Measurements from ENCODE around the gene DAB2IP. TPM values are rescaled to one million over a fixed set of nuclear protein-coding genes. Genes with fewer than 3 reads are reported as not detected.
A peak's percentile ranks its signal among the peaks of the same experiment; 100 is the strongest.

The DAB2IP gene
- total RNA-seq, 1 donor from 2014 or later: 71.6 TPM

DNA sequence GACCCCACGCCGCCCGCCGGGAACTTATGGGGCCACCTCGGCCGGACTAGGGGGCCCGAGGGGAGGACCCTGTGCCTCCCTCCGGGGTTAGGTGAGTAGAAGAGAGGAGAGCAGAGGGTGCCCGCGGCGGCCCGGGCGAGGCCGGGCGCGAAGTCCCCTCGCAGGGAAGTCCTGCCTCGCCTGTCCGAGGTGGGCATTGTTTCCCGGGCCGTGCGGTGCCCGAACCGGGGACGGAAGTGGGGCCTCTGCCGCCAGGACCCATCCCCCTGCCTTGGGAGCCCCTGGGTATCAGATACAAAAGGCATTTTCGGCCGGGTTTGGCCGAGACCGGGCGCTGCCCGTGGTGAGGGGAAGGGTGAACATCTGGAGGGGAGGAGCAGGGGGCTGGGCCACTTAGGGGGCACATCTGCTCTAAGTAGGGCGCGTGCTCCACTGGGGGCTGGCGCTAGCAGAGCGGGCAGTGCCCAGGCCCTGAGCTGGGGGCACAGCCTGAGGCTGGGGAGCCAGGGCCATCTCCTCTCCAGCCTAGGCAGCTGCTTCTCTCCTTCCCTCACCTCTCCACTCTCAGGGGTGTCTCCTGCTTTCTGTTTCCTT lies 48.2 kb downstream of the DAB2IP start:
- Histone ChIP-seq H3K27ac (peak overlapping the region; percentile 57 to 65), H3K4me3 (peak overlapping the region; percentile 72 to 79), H3K36me3 (no peaks in the 10 kb centered on the region), H3K4me1 (peaks cover 7 to 8% of the 10 kb centered on the region in 2 donors), H3K9me3 (no peaks in the 10 kb centered on the region), H3K27me3 (no peaks in the 10 kb centered on the region)
- DNase-seq (ENCODE audit: low spot score in 2 of 2): no peak
- TF ChIP-seq CTCF (IDR thresholded peaks at IDR 0.05): no peak
- intact Hi-C loops (cut with DNase I): loop anchor here (5.0 kb wide), 1 partner anchor 73 kb away; no protein-coding TSS in a partner anchor

DNA sequence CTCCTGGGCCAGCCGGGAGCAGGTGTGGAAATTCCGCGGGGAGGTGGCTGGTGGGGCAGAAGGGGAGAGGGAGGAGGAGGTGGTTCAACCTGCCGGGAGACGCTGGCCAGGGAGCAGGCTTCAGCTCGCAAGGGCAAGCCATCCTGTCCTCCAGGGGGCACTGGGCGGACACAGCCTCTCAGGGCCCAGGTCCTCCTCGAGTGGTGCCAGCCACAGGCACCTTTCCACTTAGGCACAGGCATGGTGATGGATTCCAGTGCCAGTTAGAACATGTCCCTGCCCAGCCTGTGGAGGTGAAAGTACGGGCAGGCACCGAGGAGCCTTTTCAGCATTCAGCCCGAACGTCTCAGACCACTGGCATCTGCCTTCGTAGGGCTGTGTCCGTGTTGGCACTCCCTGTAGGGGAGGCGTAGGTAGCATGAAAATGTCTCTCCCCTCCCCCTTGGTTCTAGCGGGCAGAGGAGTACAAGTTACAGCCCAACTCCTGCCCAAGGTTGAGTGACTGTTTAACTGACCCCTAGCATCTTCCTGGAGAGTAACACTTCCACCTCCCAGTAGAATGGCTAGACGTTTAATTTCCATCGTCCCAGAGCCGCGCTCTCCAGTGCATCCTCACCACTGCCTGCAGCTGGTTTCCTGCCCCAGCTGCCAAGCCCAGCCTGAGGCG lies 48.9 kb downstream of the DAB2IP start:
- Histone ChIP-seq H3K27ac (peak overlapping the region; percentile 57 to 65), H3K36me3 (no peaks in the 10 kb centered on the region), H3K27me3 (no peaks in the 10 kb centered on the region), H3K9me3 (no peaks in the 10 kb centered on the region), H3K4me3 (peak overlapping the region; percentile 72 to 79), H3K4me1 (peaks cover 7 to 8% of the 10 kb centered on the region in 2 donors)
- peak; percentile 55 to 73 (median 73) for TF ChIP-seq CTCF (IDR thresholded peaks at IDR 0.05)
- DNase-seq (ENCODE audit: low spot score in 2 of 2): peak in 1 of 2 donors; percentile 85
- intact Hi-C loops (cut with DNase I): loop anchor here (5.0 kb wide), 1 partner anchor 72 kb away; no protein-coding TSS in a partner anchor

DNA sequence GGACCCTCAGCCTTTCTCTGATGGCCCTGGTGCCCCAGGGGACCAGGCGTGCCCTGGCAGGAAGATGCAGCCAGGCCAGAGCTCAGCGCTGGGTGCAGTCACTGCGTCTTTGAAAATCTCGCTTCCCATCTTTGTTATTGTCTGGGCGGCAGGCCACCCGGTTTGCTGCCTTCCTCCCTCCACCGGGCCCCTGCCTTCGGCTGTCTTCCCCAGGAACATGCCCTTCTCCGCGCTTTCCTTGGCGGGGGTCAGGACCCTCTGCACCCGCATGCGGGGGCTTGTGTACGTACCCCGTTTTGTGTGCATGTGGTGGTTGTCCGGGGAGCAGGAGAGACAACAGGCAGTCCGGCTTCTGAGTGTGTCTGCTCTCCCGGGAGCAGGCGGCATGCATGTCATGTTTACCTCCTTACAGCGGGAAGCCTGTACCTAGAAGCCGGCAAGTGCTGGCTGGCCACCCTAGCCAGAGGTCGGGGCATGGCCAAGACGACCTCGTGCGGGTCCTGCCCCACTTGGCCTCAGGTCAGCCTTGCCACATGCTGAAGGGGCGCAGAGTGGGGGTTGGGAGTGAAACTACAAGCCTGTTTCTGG lies 49.5 kb downstream of the DAB2IP start:
- peak overlapping the region; percentile 72 to 79 for H3K4me3 ChIP-seq
- DNase-seq (ENCODE audit: low spot score in 2 of 2): no peak
- H3K4me1 ChIP-seq: peaks cover 7 to 8% of the 10 kb centered on the region in 2 donors
- intact Hi-C loops (cut with DNase I): loop anchor here (5.0 kb wide), 1 partner anchor 71 kb away; no protein-coding TSS in a partner anchor
- TF ChIP-seq CTCF (IDR thresholded peaks at IDR 0.05): no peak
- no peaks in the 10 kb centered on the region for H3K27me3 ChIP-seq
- no peaks in the 10 kb centered on the region for H3K36me3 ChIP-seq
- peak overlapping the region in 1 of 2 donors; percentile 15 for H3K27ac ChIP-seq
- H3K9me3 ChIP-seq: no peaks in the 10 kb centered on the region

GRCh38 chr9:121701736-121702261 lies 50.4 kb downstream of the DAB2IP start:
- DNase-seq (ENCODE audit: low spot score in 2 of 2): no peak
- no peaks in the 10 kb centered on the region for H3K36me3 ChIP-seq
- no peak for TF ChIP-seq CTCF (IDR thresholded peaks at IDR 0.05)
- H3K27me3 ChIP-seq: no peaks in the 10 kb centered on the region
- H3K4me1 ChIP-seq: peaks cover 7 to 8% of the 10 kb centered on the region in 2 donors
- intact Hi-C loops (cut with DNase I): loop anchor here (5.0 kb wide), 1 partner anchor 71 kb away; no protein-coding TSS in a partner anchor
- H3K9me3 ChIP-seq: no peaks in the 10 kb centered on the region
- H3K4me3 ChIP-seq: no peak overlapping the region
- H3K27ac ChIP-seq: no peak overlapping the region

GRCh38 chr9:121703014-121703734 lies 51.7 kb downstream of the DAB2IP start:
- Histone ChIP-seq H3K4me3 (no peak overlapping the region), H3K36me3 (no peaks in the 10 kb centered on the region), H3K27me3 (no peaks in the 10 kb centered on the region), H3K27ac (no peak overlapping the region), H3K4me1 (peaks cover 7 to 8% of the 10 kb centered on the region in 2 donors), H3K9me3 (no peaks in the 10 kb centered on the region)
- TF ChIP-seq CTCF (IDR thresholded peaks at IDR 0.05): no peak
- no peak for DNase-seq (ENCODE audit: low spot score in 2 of 2)
- intact Hi-C loops (cut with DNase I): loop anchor here (5.0 kb wide), 1 partner anchor 69 kb away; no protein-coding TSS in a partner anchor
